Effector CD8-positive, alpha-beta T cell (primary cell): ENCODE results near the gene TBCA.
"Not testable (repeated sequence)": the region's sequence is repeated elsewhere in the genome, so short reads cannot be mapped to it uniquely, and the experiment has no call there.

Experiments
- DNase-seq: peaks from one replicate; lab custom pipeline; 2025; lab: John Stamatoyannopoulos, UW

The TBCA gene

GRCh38 chr5:77709340-77709739 is 66.8 kb downstream of the TBCA start:
- no peak for DNase-seq

GRCh38 chr5:77707791-77708190 is 68.3 kb downstream of the TBCA start:
- DNase-seq = no peak

- DNase-seq = not testable (repeated sequence)
These were observed 76.6 kb downstream of the TBCA start for GRCh38 chr5:77699569-77699968.

GRCh38 chr5:77698920-77699319 is 77.2 kb downstream of the TBCA start:
- no peak for DNase-seq

- DNase-seq = no peak
These were observed 78.4 kb downstream of the TBCA start for GRCh38 chr5:77697692-77698091.

- DNase-seq = no peak
These were observed 80.0 kb downstream of the TBCA start for GRCh38 chr5:77696120-77696519.

GRCh38 chr5:77693913-77694312 is 82.2 kb downstream of the TBCA start:
- no peak for DNase-seq

GRCh38 chr5:77683171-77683732 is 92.9 kb downstream of the TBCA start:
- DNase-seq = no peak

GRCh38 chr5:77670526-77670925 is 105.6 kb downstream of the TBCA start:
- no peak for DNase-seq

DNA sequence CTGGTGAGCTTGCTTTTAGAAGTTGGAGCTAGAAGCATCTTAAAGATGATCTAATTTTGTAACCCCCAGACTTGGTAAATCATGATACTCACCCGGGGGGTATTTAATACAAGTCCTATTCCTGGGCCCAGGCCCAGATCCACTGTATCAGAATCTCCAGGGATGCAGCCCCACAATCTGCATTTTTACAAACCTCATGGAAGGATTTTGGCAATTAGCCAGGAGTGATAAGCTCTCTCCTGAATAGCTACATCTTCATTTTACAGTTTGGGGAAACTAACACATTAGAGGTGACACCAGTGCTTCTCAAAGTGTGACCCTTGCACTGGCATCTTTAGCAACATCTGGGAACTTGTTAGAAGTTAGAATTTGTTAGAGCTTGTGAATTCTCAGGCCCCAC is 106.5 kb downstream of the TBCA start:
- DNase-seq = no peak

DNA sequence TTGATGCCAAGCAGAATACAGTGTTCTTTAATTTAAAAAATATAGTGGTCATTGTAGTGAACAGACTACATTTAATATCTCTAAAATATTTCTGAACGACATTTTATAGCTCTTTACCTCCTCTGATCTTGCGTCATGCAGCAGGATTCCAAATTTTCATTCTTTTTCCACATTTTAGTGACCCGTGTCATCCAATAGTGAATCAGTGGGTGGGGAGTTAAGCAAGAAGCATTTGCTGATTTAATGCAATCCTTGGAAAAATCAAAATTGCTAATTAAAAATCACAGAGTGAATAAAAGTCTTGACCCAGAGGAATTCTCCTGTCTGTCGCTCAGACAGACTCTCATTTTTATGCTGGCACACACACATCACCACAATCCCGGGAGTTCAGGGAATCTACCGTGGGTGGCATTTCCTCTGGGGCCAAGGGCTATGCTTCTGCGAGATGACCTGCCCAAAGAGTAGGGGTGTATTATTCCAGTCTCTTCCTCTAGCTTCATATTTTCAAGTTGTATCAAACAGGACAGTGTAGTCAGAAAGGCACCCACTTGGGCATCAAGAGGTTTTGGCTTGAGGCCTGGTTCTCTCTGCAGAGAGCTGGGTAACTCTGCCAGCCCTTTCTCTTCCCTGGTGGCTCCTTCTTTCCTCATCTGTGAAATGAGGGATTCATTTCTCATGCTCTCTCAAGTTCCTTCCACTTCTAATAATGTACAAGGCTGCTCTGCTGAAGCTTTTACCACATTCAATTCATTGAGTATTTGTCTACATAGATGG is 112.9 kb downstream of the TBCA start:
- DNase-seq = no peak

DNA sequence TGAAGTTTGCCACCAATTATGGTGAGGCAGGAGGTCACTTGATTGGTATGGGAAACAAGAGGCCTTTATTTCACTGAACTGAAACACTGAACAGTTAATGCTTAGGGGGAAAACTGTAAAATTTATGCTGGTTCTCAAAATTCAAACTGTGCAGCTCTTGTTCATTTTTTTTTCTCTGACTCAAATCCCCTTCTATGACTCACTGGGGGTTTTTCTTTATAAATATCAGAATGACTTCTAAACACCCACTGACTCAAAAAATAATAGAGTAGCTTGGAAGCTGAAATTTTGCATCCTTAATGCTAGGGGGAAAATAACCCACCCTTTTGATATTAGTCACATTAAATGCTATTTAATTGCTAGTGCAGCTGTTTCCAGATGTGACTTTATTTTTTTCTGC is 113.5 kb downstream of the TBCA start:
- DNase-seq = no peak

GRCh38 chr5:77658662-77659061 is 117.5 kb downstream of the TBCA start:
- DNase-seq = no peak

- DNase-seq = no peak
These were observed 124.8 kb downstream of the TBCA start for GRCh38 chr5:77651343-77651742.

DNA sequence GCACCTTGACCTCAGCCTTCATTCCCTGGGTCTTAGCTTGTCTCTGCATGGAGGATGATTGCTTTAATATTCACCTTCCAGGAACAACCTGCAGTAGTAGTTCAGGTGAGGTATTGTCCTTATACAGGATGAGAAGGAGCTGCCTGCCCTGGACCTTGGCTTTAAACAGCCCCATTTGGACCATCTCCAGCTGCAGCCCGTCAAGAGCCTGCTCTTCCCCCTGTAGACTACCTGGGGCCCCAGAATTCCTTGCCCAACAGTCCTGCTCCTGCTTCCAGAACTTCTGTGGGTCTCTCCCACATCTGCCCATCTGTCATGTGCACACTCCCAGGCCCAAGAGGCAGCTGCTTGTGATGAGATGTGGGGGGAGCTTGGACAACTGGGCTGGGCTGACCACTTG is 125.5 kb downstream of the TBCA start:
- no peak for DNase-seq

DNA sequence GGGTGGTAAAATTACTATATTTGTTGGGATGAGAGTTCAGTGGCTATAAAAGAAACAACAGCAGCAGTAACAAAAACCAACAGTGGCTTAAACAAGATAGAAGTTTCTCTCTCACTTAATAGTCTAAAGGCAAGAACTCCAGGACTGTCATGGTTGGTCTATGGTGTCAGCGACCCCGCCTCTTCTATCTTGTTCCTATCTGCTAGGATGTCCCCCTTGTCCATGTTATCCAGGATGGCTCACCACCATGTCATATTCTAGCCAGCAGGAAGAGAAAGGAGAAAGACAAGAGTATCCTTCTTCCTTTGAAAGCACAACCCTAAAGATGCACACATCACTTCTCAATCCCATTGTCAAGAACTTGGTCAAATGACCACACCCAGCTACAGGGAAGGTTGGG is 126.4 kb downstream of the TBCA start:
- no peak for DNase-seq

DNA sequence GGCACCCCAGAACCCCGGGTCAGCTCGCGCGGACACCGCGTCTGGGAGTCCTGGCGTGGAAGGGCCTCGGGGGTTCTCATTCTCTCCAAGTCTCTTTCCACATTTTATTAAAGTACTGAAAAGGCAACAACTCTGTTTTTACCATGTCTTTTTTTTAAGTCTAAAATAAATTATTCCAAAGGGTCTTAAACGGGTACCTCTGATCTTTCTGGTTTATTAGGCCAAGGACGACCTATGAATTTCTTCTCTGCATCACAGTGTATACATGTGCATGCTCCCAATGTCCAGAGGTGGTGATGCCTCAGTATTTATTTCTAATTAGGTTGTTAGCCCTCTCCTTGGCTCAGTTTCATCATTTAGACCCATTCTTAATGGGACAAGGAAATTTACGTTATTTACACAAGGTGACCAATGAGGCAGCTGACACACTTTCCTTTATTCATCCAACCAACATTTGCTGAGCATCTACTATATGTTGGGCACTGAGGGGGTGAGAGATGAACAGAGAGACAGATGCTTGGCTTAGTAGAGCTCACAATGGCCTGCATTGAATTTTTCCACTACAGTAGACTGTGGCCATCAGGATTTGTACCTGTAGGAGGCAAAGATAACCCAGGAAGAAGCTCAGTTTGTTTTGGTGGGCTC is 130.0 kb downstream of the TBCA start:
- DNase-seq = no peak

DNA sequence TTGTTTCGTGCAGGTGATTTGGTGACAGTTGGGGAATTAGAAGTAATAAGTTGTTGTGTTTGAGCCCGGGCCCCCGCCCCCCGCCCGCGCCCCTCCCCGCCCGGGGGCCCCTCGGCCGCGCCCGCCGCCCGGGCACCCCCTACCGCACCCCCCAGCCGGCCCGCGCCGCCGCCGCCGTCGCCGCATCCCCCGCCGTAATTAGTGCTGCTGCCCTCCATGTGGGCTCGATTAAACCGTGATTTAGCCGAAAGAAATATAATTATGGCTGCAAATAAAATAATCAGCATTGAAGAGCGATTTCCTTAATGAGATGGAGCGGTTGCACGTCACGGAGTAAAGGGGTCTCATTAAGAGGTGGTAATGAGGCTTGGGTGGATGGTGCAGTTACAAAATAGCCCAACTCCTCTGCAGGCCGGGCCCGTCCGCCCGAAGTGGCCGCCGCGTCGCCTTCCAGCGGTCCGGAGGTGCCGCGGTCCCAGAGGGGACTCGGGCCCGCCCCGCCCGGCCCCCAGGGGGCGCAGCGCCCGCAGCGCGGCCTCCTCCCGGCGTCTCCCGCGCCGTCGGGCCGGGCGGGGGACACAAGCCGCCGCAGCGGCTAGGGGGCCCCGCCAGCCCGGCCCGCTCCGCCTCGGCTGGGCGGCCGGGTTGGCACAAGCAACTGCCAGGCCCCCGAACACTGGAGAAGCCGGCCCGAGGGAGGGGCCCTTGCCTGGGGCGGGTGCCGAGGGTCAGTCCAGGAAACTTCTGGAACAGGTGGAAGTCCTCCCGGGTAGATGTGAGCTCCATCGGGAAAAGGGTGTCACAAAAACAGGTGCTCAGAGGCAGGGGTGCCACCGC is 130.8 kb downstream of the TBCA start:
- peak; percentile 8 for DNase-seq

DNA sequence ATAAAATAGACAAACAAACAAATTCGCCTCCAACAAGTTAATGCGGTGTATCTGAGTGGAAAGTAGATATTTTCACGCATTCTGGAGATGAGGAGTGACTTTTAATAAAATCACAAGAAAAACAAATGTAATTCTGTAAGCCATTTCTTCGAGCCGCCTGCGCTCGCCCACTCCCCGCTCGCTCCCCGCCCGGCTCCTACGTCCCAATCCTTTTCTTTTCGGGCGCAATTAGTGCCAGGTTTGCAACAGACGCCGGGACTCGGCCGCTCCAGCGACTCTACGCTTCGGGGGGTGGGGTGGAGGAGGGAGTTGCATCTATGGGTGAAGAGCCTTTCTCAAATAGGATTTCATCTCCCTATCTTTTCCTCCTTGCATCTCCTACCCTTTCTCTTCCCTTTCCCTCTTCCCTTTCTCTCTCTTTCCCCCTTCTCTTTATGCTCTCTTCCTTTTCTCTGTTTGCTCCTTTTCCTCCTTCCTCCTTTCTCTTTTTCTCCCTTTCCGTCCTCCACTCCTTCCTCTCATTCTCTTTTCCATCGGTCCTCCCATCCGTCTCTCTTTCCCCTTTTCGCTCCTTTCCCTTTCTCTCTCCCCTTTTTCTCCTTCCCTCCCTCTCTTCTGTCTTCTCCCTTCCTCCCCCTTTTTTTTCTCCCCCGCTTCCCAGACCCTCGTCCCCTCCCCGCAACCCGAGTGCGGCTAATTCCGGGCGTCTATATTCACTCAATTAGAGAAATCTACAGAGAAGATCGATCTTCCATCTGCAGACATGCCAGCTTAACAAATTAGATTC is 131.6 kb downstream of the TBCA start:
- DNase-seq = no peak

DNA sequence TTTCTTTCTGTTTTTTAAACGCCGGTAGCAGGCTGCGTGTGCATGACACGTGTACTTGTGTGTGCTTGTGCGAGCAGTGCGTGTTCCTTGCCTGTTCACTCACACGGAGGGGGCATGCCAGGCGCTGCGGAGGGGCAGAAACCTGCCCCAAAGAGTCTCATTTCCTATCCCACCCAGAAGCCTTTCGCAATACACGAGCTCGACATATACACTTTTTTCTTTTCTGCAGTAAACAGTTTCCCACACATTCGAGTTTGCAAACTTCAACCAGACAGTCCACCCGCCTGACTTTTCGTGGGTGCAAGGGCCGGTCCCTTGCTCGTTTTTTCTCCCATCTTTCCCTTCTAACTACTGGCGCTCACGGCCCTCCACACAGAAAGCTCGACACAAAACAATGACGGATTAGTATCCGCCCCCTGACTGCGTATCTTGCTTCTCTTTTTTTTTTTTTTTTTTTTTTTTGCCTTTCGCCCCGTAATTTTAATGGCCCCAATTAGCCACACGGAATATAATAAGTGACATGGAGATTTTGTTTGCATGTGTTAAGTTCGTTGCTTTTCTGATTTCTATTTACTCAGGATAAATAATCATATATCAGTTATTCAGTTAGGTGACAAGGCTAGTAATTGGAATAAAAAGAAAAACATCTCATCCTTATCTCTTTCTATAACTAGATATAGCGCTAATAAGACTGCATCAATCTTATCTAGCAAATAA is 132.3 kb downstream of the TBCA start:
- no peak for DNase-seq
